GM19351 (cell line): ENCODE results near the gene MAPK7.

Experiments used
- ATAC-seq: cut with Tn5 transposase; IDR thresholded peaks from one replicate; pipeline ENCODE4 v1.9.1; 2021; ENCODE audit warnings: mild to moderate bottlenecking, moderate library complexity; ENCODE audit not compliant: unreplicated experiment

Gene MAPK7

GRCh38 chr17:19377602-19378415, 489 bp upstream of the MAPK7 start:
- ATAC-seq = peak; percentile 96

GRCh38 chr17:19379361-19380065, 1.2 kb downstream of the MAPK7 start:
- no peak for ATAC-seq

GRCh38 chr17:19380481-19381301, 2.4 kb downstream of the MAPK7 start:
- no peak for ATAC-seq

- no peak for ATAC-seq
Observed at GRCh38 chr17:19381361-19381740, 3.1 kb downstream of the MAPK7 start.

- ATAC-seq = no peak
Observed at GRCh38 chr17:19381741-19382444, 3.6 kb downstream of the MAPK7 start.

GRCh38 chr17:19382531-19383444, 4.5 kb downstream of the MAPK7 start:
- no peak for ATAC-seq

GRCh38 chr17:19383681-19384470, 5.6 kb downstream of the MAPK7 start:
- no peak for ATAC-seq

- ATAC-seq = no peak
Observed at GRCh38 chr17:19384723-19385391, 6.6 kb downstream of the MAPK7 start.

GRCh38 chr17:19385521-19385983, 7.3 kb downstream of the MAPK7 start:
- ATAC-seq = no peak

GRCh38 chr17:19386051-19386929, 8.0 kb downstream of the MAPK7 start:
- ATAC-seq = no peak

- ATAC-seq = no peak
Observed at GRCh38 chr17:19386974-19387920, 8.9 kb downstream of the MAPK7 start, which contains the start of gene MFAP4. MFAP4 (minus strand) TSS chr17:19387190; CDS start chr17:19387155, 35 bp downstream.

- ATAC-seq = no peak
Observed at GRCh38 chr17:19387921-19388521, 9.7 kb downstream of the MAPK7 start.

GRCh38 chr17:19388791-19389785, 10.8 kb downstream of the MAPK7 start:
- no peak for ATAC-seq

- ATAC-seq = no peak
Observed at GRCh38 chr17:19390951-19391350, 12.7 kb downstream of the MAPK7 start.

- ATAC-seq = no peak
Observed at GRCh38 chr17:19391432-19391831, 13.1 kb downstream of the MAPK7 start.
